ENCODE measurements around the gene TDRD7.

DNA sequence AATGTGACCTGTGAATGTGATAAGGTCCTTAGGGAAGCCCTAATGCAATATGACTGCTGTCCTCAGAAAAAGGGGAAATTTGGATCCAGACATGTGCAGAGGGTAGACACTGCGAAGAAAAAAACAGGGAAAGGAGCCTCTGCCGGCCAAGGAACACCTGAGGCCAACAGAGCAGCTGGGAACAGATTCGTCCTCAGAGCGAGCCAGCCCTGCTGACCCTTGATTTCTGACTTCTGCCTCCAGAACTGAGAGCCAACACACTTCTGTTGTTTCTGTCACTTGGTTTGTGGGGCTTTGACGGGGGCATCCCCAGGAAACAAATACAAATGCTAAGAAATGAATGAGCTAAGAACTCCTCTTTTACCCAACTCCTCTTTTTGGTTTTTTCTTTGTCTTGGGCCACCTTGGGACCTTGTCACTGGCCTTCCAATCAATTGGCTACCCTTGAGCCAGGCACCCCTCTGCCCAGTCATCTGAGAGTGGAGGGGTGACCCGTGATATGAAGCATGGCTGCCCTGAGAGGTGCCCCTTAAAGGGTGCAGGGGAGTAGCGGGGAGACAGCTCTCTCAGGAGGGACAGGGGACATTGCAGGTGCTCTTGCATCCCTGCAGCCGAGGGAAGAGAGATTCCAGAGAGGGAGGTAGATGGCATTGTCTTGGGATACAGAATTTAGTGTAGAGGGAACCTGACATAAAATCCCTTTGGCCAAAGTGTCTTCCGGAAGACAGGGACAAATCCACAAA is 106.4 kb downstream of the TDRD7 start:
- no peak for TF ChIP-seq POLR2A (IDR thresholded peaks at IDR 0.05; ENCODE audit: low read length)
- no peak for TF ChIP-seq GATA1 (IDR thresholded peaks at IDR 0.05; ENCODE audit: low read depth, low read length)

Measured in erythroblast (primary cell).